ENCODE results near the gene IGFBP5.
A peak's percentile ranks its signal among the peaks of the same experiment; 100 is the strongest.

The IGFBP5 gene

GRCh38 chr2:216713691-216714336 is 18.5 kb upstream of the IGFBP5 start:
- peak; percentile 37 for DNase-seq

GRCh38 chr2:216711348-216711747 is 16.0 kb upstream of the IGFBP5 start:
- DNase-seq = no peak

GRCh38 chr2:216710551-216711301 is 15.4 kb upstream of the IGFBP5 start:
- DNase-seq = no peak

GRCh38 chr2:216702756-216703155 is 7.4 kb upstream of the IGFBP5 start:
- DNase-seq = no peak

- DNase-seq = no peak
Observed at GRCh38 chr2:216701544-216701943, 6.2 kb upstream of the IGFBP5 start.

- DNase-seq = peak; percentile 65
Observed at GRCh38 chr2:216700781-216701180, 5.4 kb upstream of the IGFBP5 start.

GRCh38 chr2:216700088-216700567 is 4.8 kb upstream of the IGFBP5 start:
- peak; percentile 96 for DNase-seq

GRCh38 chr2:216698895-216699294 is 3.5 kb upstream of the IGFBP5 start:
- DNase-seq = peak; percentile 91

- no peak for DNase-seq
Observed at GRCh38 chr2:216698293-216698692, 2.9 kb upstream of the IGFBP5 start.

- DNase-seq = peak; percentile 73
Observed at GRCh38 chr2:216696751-216697560, 1.6 kb upstream of the IGFBP5 start.

- peak; percentile 56 for DNase-seq
Observed at GRCh38 chr2:216696321-216696720, 972 bp upstream of the IGFBP5 start.

- peak; percentile 51 for DNase-seq
Observed at GRCh38 chr2:216694826-216695217, 527 bp downstream of the IGFBP5 start.

- DNase-seq = peak; percentile 78
Observed at GRCh38 chr2:216694082-216694825, 1.1 kb downstream of the IGFBP5 start.

GRCh38 chr2:216693414-216694080 is 1.8 kb downstream of the IGFBP5 start:
- peak; percentile 67 for DNase-seq

GRCh38 chr2:216692636-216693413 is 2.5 kb downstream of the IGFBP5 start:
- peak; percentile 94 for DNase-seq

GRCh38 chr2:216690853-216691741 is 4.3 kb downstream of the IGFBP5 start:
- DNase-seq = peak; percentile 87

GRCh38 chr2:216690456-216690852 is 4.9 kb downstream of the IGFBP5 start:
- no peak for DNase-seq

GRCh38 chr2:216689397-216689796 is 6.0 kb downstream of the IGFBP5 start:
- peak; percentile 14 for DNase-seq

- DNase-seq = no peak
Observed at GRCh38 chr2:216688731-216689340, 6.5 kb downstream of the IGFBP5 start.

GRCh38 chr2:216687646-216688045 is 7.7 kb downstream of the IGFBP5 start:
- peak; percentile 9 for DNase-seq
